ENCODE data around the gene SERPINB2.
A peak's percentile ranks its signal among the peaks of the same experiment; 100 is the strongest.

Gene SERPINB2

GRCh38 chr18:63890950-63891304 is 3.4 kb downstream of the SERPINB2 start:
- Histone ChIP-seq H2BK5ac (ENCODE audit: low read length) (no peak overlapping the region), H2BK15ac (ENCODE audit: low read length) (no peak overlapping the region), H2AK5ac (ENCODE audit: low read depth, low read length) (no peak overlapping the region), H3K14ac (ENCODE audit: low read length) (no peak overlapping the region), H3K27ac (replicated peaks; ENCODE audit: low read length) (no peak overlapping the region), H3K79me1 (ENCODE audit: low read depth, low read length) (no peaks in the 10 kb centered on the region), H3K36me3 (replicated peaks in 1 of 2; ENCODE audit: control insufficient read depth in 2 of 2, insufficient read depth in 2 of 2, low read length in 2 of 2) (no peaks in the 10 kb centered on the region), H3K9me3 (replicated peaks in 1 of 2; ENCODE audit: control insufficient read depth in 2 of 2, insufficient read depth in 1 of 2, low read depth in 1 of 2, low read length in 2 of 2) (no peaks in the 10 kb centered on the region), H2BK120ac (ENCODE audit: low read depth, low read length) (no peak overlapping the region), H2BK12ac (ENCODE audit: low read length) (no peak overlapping the region), H3K4ac (ENCODE audit: low read length) (no peak overlapping the region), H4K91ac (ENCODE audit: low read depth, low read length, poor library complexity) (no peak overlapping the region), H3K9ac (ENCODE audit: low read depth, low read length, poor library complexity) (no peak overlapping the region), H4K8ac (ENCODE audit: low read depth, low read length) (no peak overlapping the region), H3K4me3 (ENCODE audit: low read length in 2 of 2) (no peak overlapping the region), H3K4me1 (ENCODE audit: control insufficient read depth in 2 of 2, insufficient read depth in 1 of 2, low read depth in 1 of 2, low read length in 2 of 2) (no peaks in the 10 kb centered on the region), H3K4me2 (ENCODE audit: insufficient read depth, low read length, poor library complexity, severe bottlenecking) (no peak overlapping the region), H3K18ac (ENCODE audit: low read length) (no peak overlapping the region), H3K27me3 (ENCODE audit: control insufficient read depth in 3 of 3, insufficient read depth in 3 of 3, low read depth in 1 of 3, low read length in 3 of 3) (no peaks in the 10 kb centered on the region), H2AFZ (ENCODE audit: low read length) (no peak overlapping the region), H3K23ac (ENCODE audit: low read depth, low read length, poor library complexity) (no peak overlapping the region)
- no CpG with 5 or more reads among the region's 5 CpGs for WGBS, 2 donors (ENCODE audit: extremely low coverage in 2 of 2, insufficient read length in 2 of 2, insufficient replicate concordance in 1 of 2)
- no peak for DNase-seq (ENCODE audit: low spot score)

GRCh38 chr18:63892566-63892965 is 5.1 kb downstream of the SERPINB2 start:
- no peaks in the 10 kb centered on the region for H3K4me1 ChIP-seq (ENCODE audit: control insufficient read depth in 2 of 2, insufficient read depth in 1 of 2, low read depth in 1 of 2, low read length in 2 of 2)
- no peaks in the 10 kb centered on the region for H3K9me3 ChIP-seq (replicated peaks in 1 of 2; ENCODE audit: control insufficient read depth in 2 of 2, insufficient read depth in 1 of 2, low read depth in 1 of 2, low read length in 2 of 2)
- H4K91ac ChIP-seq (ENCODE audit: low read depth, low read length, poor library complexity) = no peak overlapping the region
- H4K8ac ChIP-seq (ENCODE audit: low read depth, low read length) = no peak overlapping the region
- H2AFZ ChIP-seq (ENCODE audit: low read length) = no peak overlapping the region
- H3K79me1 ChIP-seq (ENCODE audit: low read depth, low read length) = no peaks in the 10 kb centered on the region
- H3K27me3 ChIP-seq (ENCODE audit: control insufficient read depth in 3 of 3, insufficient read depth in 3 of 3, low read depth in 1 of 3, low read length in 3 of 3) = no peaks in the 10 kb centered on the region
- H3K18ac ChIP-seq (ENCODE audit: low read length) = no peak overlapping the region
- no peak overlapping the region for H2BK12ac ChIP-seq (ENCODE audit: low read length)
- no peak overlapping the region for H3K14ac ChIP-seq (ENCODE audit: low read length)
- H2AK5ac ChIP-seq (ENCODE audit: low read depth, low read length) = no peak overlapping the region
- no peak overlapping the region for H3K27ac ChIP-seq (replicated peaks; ENCODE audit: low read length)
- no peak overlapping the region for H2BK15ac ChIP-seq (ENCODE audit: low read length)
- H3K4ac ChIP-seq (ENCODE audit: low read length) = no peak overlapping the region
- no CpG with 5 or more reads among the region's 4 CpGs for WGBS, 2 donors (ENCODE audit: extremely low coverage in 2 of 2, insufficient read length in 2 of 2, insufficient replicate concordance in 1 of 2)
- H3K4me3 ChIP-seq (ENCODE audit: low read length in 2 of 2) = no peak overlapping the region
- H2BK120ac ChIP-seq (ENCODE audit: low read depth, low read length) = no peak overlapping the region
- H3K36me3 ChIP-seq (replicated peaks in 1 of 2; ENCODE audit: control insufficient read depth in 2 of 2, insufficient read depth in 2 of 2, low read length in 2 of 2) = no peaks in the 10 kb centered on the region
- no peak overlapping the region for H3K9ac ChIP-seq (ENCODE audit: low read depth, low read length, poor library complexity)
- no peak overlapping the region for H3K23ac ChIP-seq (ENCODE audit: low read depth, low read length, poor library complexity)
- no peak for DNase-seq (ENCODE audit: low spot score)
- H2BK5ac ChIP-seq (ENCODE audit: low read length) = no peak overlapping the region
- H3K4me2 ChIP-seq (ENCODE audit: insufficient read depth, low read length, poor library complexity, severe bottlenecking) = no peak overlapping the region

- H2BK12ac ChIP-seq (ENCODE audit: low read length) = no peak overlapping the region
- H3K9me3 ChIP-seq (replicated peaks in 1 of 2; ENCODE audit: control insufficient read depth in 2 of 2, insufficient read depth in 1 of 2, low read depth in 1 of 2, low read length in 2 of 2) = no peaks in the 10 kb centered on the region
- H4K8ac ChIP-seq (ENCODE audit: low read depth, low read length) = no peak overlapping the region
- H3K36me3 ChIP-seq (replicated peaks in 1 of 2; ENCODE audit: control insufficient read depth in 2 of 2, insufficient read depth in 2 of 2, low read length in 2 of 2) = no peaks in the 10 kb centered on the region
- H2AK5ac ChIP-seq (ENCODE audit: low read depth, low read length) = no peak overlapping the region
- H3K27ac ChIP-seq (replicated peaks; ENCODE audit: low read length) = no peak overlapping the region
- no peak overlapping the region for H2BK120ac ChIP-seq (ENCODE audit: low read depth, low read length)
- H3K4me2 ChIP-seq (ENCODE audit: insufficient read depth, low read length, poor library complexity, severe bottlenecking) = no peak overlapping the region
- no peak overlapping the region for H4K91ac ChIP-seq (ENCODE audit: low read depth, low read length, poor library complexity)
- H2BK15ac ChIP-seq (ENCODE audit: low read length) = no peak overlapping the region
- H3K14ac ChIP-seq (ENCODE audit: low read length) = peak overlapping the region; percentile 3
- no peak overlapping the region for H3K4ac ChIP-seq (ENCODE audit: low read length)
- no peak overlapping the region for H2AFZ ChIP-seq (ENCODE audit: low read length)
- H3K18ac ChIP-seq (ENCODE audit: low read length) = no peak overlapping the region
- H2BK5ac ChIP-seq (ENCODE audit: low read length) = no peak overlapping the region
- H3K9ac ChIP-seq (ENCODE audit: low read depth, low read length, poor library complexity) = no peak overlapping the region
- no peak overlapping the region for H3K4me3 ChIP-seq (ENCODE audit: low read length in 2 of 2)
- no CpG with 5 or more reads among the region's 6 CpGs for WGBS, 2 donors (ENCODE audit: extremely low coverage in 2 of 2, insufficient read length in 2 of 2, insufficient replicate concordance in 1 of 2)
- H3K79me1 ChIP-seq (ENCODE audit: low read depth, low read length) = no peaks in the 10 kb centered on the region
- no peaks in the 10 kb centered on the region for H3K27me3 ChIP-seq (ENCODE audit: control insufficient read depth in 3 of 3, insufficient read depth in 3 of 3, low read depth in 1 of 3, low read length in 3 of 3)
- DNase-seq (ENCODE audit: low spot score) = no peak
- H3K4me1 ChIP-seq (ENCODE audit: control insufficient read depth in 2 of 2, insufficient read depth in 1 of 2, low read depth in 1 of 2, low read length in 2 of 2) = no peaks in the 10 kb centered on the region
- no peak overlapping the region for H3K23ac ChIP-seq (ENCODE audit: low read depth, low read length, poor library complexity)
Measured at GRCh38 chr18:63894106-63894772, 6.7 kb downstream of the SERPINB2 start.

GRCh38 chr18:63895190-63895589 is 7.7 kb downstream of the SERPINB2 start:
- Histone ChIP-seq H3K4me1 (ENCODE audit: control insufficient read depth in 2 of 2, insufficient read depth in 1 of 2, low read depth in 1 of 2, low read length in 2 of 2) (no peaks in the 10 kb centered on the region), H3K27ac (replicated peaks; ENCODE audit: low read length) (no peak overlapping the region), H2BK120ac (ENCODE audit: low read depth, low read length) (no peak overlapping the region), H3K36me3 (replicated peaks in 1 of 2; ENCODE audit: control insufficient read depth in 2 of 2, insufficient read depth in 2 of 2, low read length in 2 of 2) (no peaks in the 10 kb centered on the region), H3K4me2 (ENCODE audit: insufficient read depth, low read length, poor library complexity, severe bottlenecking) (no peak overlapping the region), H3K14ac (ENCODE audit: low read length) (no peak overlapping the region), H4K91ac (ENCODE audit: low read depth, low read length, poor library complexity) (no peak overlapping the region), H3K4ac (ENCODE audit: low read length) (no peak overlapping the region), H3K27me3 (ENCODE audit: control insufficient read depth in 3 of 3, insufficient read depth in 3 of 3, low read depth in 1 of 3, low read length in 3 of 3) (no peaks in the 10 kb centered on the region), H3K4me3 (ENCODE audit: low read length in 2 of 2) (no peak overlapping the region), H4K8ac (ENCODE audit: low read depth, low read length) (no peak overlapping the region), H3K18ac (ENCODE audit: low read length) (no peak overlapping the region), H3K79me1 (ENCODE audit: low read depth, low read length) (no peaks in the 10 kb centered on the region), H2BK15ac (ENCODE audit: low read length) (no peak overlapping the region), H2BK12ac (ENCODE audit: low read length) (no peak overlapping the region), H3K9me3 (replicated peaks in 1 of 2; ENCODE audit: control insufficient read depth in 2 of 2, insufficient read depth in 1 of 2, low read depth in 1 of 2, low read length in 2 of 2) (no peaks in the 10 kb centered on the region), H2AK5ac (ENCODE audit: low read depth, low read length) (no peak overlapping the region), H2AFZ (ENCODE audit: low read length) (no peak overlapping the region), H3K23ac (ENCODE audit: low read depth, low read length, poor library complexity) (no peak overlapping the region), H2BK5ac (ENCODE audit: low read length) (no peak overlapping the region), H3K9ac (ENCODE audit: low read depth, low read length, poor library complexity) (no peak overlapping the region)
- no CpG with 5 or more reads among the region's 6 CpGs for WGBS, 2 donors (ENCODE audit: extremely low coverage in 2 of 2, insufficient read length in 2 of 2, insufficient replicate concordance in 1 of 2)
- DNase-seq (ENCODE audit: low spot score) = no peak

All from neuronal stem cell (in vitro differentiated cells).